K562 (cell line): ENCODE measurements around the gene CCDC13. TPM values are rescaled to one million over a fixed set of nuclear protein-coding genes. Genes with fewer than 3 reads are reported as not detected.

Experiments used
- ATAC-seq: fragments of 200-7000 bp; cut with Tn5 transposase; 3 replicates; pipeline ENCODE4 v1.9.1; 2020; ENCODE audit warnings: moderate library complexity
- BruUV-seq: library from RNA; stranded (reverse); fragments of 400-500 nt; replicated peaks from 2 replicates; lab custom pipeline; 2021; lab: Mats Ljungman, UMichigan
- CTCF ChIA-PET: fragments of 300-600 bp; formaldehyde crosslinking; extraction: SDS; loops from one replicate; lab custom pipeline; 2021; ENCODE audit warnings: low intra/inter-chr PET ratio; lab: Yijun Ruan, JAX
- POLR2A ChIA-PET: fragments of 300-600, 350-650 bp; sonication (Branson Sonifier 250); formaldehyde crosslinking; extraction: SDS; loops from one replicate; lab custom pipeline; 2021; ENCODE audit warnings: antibody characterized with exemption, inconsistent platforms; lab: Yijun Ruan, JAX
- DNase-seq, 4 experiments: peaks; one replicate each; pipeline versions ENCODE4 v3.0.0 to v3.0.0-alpha.2; 2011 to 2018; ENCODE audit warnings: low spot score in 3 of 4, mixed read lengths in 3 of 4; ENCODE audit errors: extremely low read depth in 1 of 4
- FAIRE-seq: peaks from 2 replicates; lab custom pipeline; 2011; peaks lifted over from hg19 to GRCh38; lab: Jason Lieb, UNC
- H2AFZ ChIP-seq: 2 replicates; pipeline ENCODE4 v1.6.0; 2011; ENCODE audit warnings: low read depth, low read length, control low read depth, inconsistent platforms
- H3K27ac ChIP-seq: fragments of 200-600 bp; 3 replicates; pipeline ENCODE4 v1.8.0; 2011; ENCODE audit warnings: low read depth, mild to moderate bottlenecking, control low read depth, inconsistent platforms, low read length, moderate library complexity, mixed read lengths; ENCODE audit errors: extremely low read depth
- H3K27me3 ChIP-seq, 2 experiments: fragments of 300-600 bp in 1 of 2; 2 replicates in 1 of 2; 3 replicates in 1 of 2; pipeline versions ENCODE4 v1.6.0 to v1.8.0; 2011; ENCODE audit warnings: inconsistent platforms in 2 of 2, low read length in 2 of 2, mild to moderate bottlenecking in 1 of 2, mixed read lengths in 1 of 2, moderate library complexity in 1 of 2; ENCODE audit not compliant: control insufficient read depth in 2 of 2, insufficient read depth in 2 of 2
- H3K36me3 ChIP-seq: fragments of 300-600 bp; 3 replicates; pipeline ENCODE4 v1.8.0; 2011; ENCODE audit warnings: mild to moderate bottlenecking, low read length, inconsistent platforms; ENCODE audit not compliant: control insufficient read depth, insufficient read depth
- H3K4me1 ChIP-seq, 2 experiments: fragments of 200-600 bp in 1 of 2; replicated peaks in 1 of 2; 2 replicates in 1 of 2; 3 replicates in 1 of 2; pipeline versions ENCODE4 v1.5.1 to v1.8.0; 2011; ENCODE audit warnings: inconsistent platforms in 2 of 2, low read length in 2 of 2, mild to moderate bottlenecking in 1 of 2, mixed read lengths in 1 of 2, moderate library complexity in 1 of 2; ENCODE audit not compliant: control insufficient read depth in 2 of 2, insufficient read depth in 2 of 2
- H3K4me2 ChIP-seq: 2 replicates; pipeline ENCODE4 v1.6.1; 2011; ENCODE audit warnings: low read length, control low read depth, inconsistent platforms, mixed read lengths; ENCODE audit not compliant: insufficient read depth
- H3K4me3 ChIP-seq: fragments of 200-600 bp; sonication (generic), shearing (Covaris generic); 2 replicates; pipeline ENCODE4 v1.5.1; 2016; ENCODE audit warnings: control low read depth, inconsistent platforms
- H3K79me2 ChIP-seq: fragments of 200-600 bp; 3 replicates; pipeline ENCODE4 v1.8.0; 2011; ENCODE audit warnings: low read length, inconsistent platforms; ENCODE audit not compliant: control insufficient read depth, insufficient read depth
- H3K9ac ChIP-seq, 2 experiments: 2 replicates each; pipeline versions ENCODE4 v1.6.0 to v1.6.1; 2011; ENCODE audit warnings: low read depth in 2 of 2, low read length in 2 of 2, control low read depth in 1 of 2, inconsistent platforms in 1 of 2, mild to moderate bottlenecking in 1 of 2, mixed read lengths in 1 of 2; ENCODE audit not compliant: insufficient read depth in 1 of 2
- H3K9me1 ChIP-seq: one replicate; pipeline ENCODE4 v1.6.0; 2011; ENCODE audit warnings: inconsistent platforms, mild to moderate bottlenecking, low read length, moderate library complexity; ENCODE audit not compliant: control insufficient read depth, insufficient read depth
- H3K9me3 ChIP-seq: replicated peaks from 2 replicates; pipeline ENCODE4 v1.5.1; 2011; ENCODE audit warnings: low read depth, low read length, inconsistent platforms; ENCODE audit not compliant: control insufficient read depth, insufficient read depth
- H4K20me1 ChIP-seq: replicated peaks from 2 replicates; pipeline ENCODE4 v1.6.1; 2011; ENCODE audit warnings: low read length, inconsistent platforms, mixed read lengths; ENCODE audit not compliant: control insufficient read depth, insufficient read depth
- ERF ChIP-seq: fragments of 450-650 bp; formaldehyde crosslinking; IDR thresholded peaks from 2 replicates; pipeline ENCODE4 v1.4.0; 2020; ENCODE audit warnings: mild to moderate bottlenecking, mixed read lengths
- WGBS: fragments of 100-300 bp; shearing (Covaris generic); methylation state at CpG from one replicate; pipeline ENCODE4 v1.1.6; 2016; ENCODE audit warnings: low coverage, mixed read lengths; ENCODE audit not compliant: insufficient coverage; ENCODE audit errors: missing lambda C conversion rate; 5-methylcytosine and 5-hydroxymethylcytosine counted together
- in situ Hi-C: fragments of 300-500 bp; cut with MboI; formaldehyde crosslinking; loops from 4 replicates; pipeline ENCODE4 v1.15.0; 2018; ENCODE audit warnings: inconsistent platforms, mixed read lengths
- intact Hi-C: fragments of 100-400 bp; cut with micrococcal nuclease; formaldehyde crosslinking; loops from 2 replicates; pipeline ENCODE4 v1.14.2; 2022
- polyA plus RNA-seq, 8 experiments: library from polyadenylated mRNA; depleted of rRNA in 4 of 8; stranded (reverse) in 5 of 8; unstranded in 3 of 8; fragments of >200 nt; fragmentation: Nextera tagmentation in 2 of 8; fragmentation: Illumina TruSeq in 1 of 8; extraction: Ambion mirVana in 2 of 8; extraction: Trizol in 1 of 8; gene quantifications; 2 replicates each; pipeline versions ENCODE4 v1.2.1 to v1.2.3, GENCODE V29; 2011 to 2014; ENCODE audit warnings: inconsistent platforms in 1 of 8, missing spikeins in 1 of 8
- total RNA-seq, 7 experiments: library from RNA; depleted of rRNA in 6 of 7; stranded (reverse); fragments of >200 nt in 6 of 7; fragmentation: Illumina TruSeq in 2 of 7; extraction: Trizol in 2 of 7; gene quantifications; 2 replicates each; pipeline versions ENCODE4 v1.2.1 to v1.2.3, GENCODE V29; 2011 to 2021; ENCODE audit warnings: low replicate concordance in 1 of 7
- TF ChIP-seq, protein P1 (sequence below), 3 experiments: IDR thresholded peaks in 2 of 3; conservative IDR thresholded peaks in 1 of 3; 2 replicates each; pipeline ENCODE4 v1.5.1; 2011 to 2012; ENCODE audit warnings: low read length in 3 of 3, mild to moderate bottlenecking in 3 of 3, control low read depth in 2 of 3, improper control_type of control experiment in 1 of 3, inconsistent platforms in 1 of 3, low read depth in 1 of 3, mixed read lengths in 1 of 3, moderate library complexity in 1 of 3; ENCODE audit not compliant: insufficient read depth in 2 of 3
- TF ChIP-seq, protein P2 (sequence below): fragments of 250-450 bp; sonication (Bioruptor Pico); IDR thresholded peaks from 2 replicates; pipeline ENCODE4 v1.8.0; 2021; ENCODE audit warnings: borderline replicate concordance, mild to moderate bottlenecking, moderate library complexity; ENCODE audit not compliant: poor library complexity, severe bottlenecking

Gene CCDC13
- total and polyA plus RNA-seq, 9 of the 15 experiments (the other 6 are each of a cell fraction or from before 2014, with no cell fraction given), result 0.20 to 0.70 (median 0.48) TPM; not detected in 2

DNA sequence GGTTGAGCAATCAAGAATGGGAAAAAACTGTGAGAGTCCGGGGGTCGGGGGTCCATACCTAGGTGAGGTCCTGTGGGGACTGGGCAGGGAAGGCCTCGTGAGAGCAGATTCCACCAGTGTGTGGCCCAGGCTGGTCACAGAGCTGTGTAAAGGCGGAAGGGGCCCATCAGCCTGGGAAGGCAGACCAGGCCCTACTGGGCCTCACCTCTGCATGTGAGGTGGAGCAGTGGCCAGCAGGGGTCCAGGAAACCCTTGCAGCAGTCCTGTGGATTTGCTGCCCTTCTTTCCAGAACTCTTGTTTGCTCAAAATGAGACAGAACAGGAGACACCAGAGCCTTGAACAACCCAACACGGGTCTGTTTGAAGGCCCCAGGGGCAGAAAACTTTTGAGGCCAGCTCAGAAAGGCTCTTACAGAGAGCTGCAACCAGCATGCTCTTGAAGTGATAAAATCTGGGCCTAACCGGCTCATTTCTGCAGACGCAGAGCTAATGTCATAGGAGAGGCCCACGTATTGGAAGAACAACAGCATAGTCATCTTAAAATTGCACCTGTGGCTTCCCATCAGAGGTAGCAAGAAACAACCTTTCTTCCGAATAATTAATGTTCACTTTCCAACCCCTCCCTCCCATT is 40.1 kb downstream of the CCDC13 start:
- peak overlapping the region; percentile 36; the same call in 1 of the 2 replicates for H2AFZ ChIP-seq
- WGBS, result 12% methylated on average over 9 of the region's 9 CpGs
- ChIA-PET POLR2A (no interaction called here), CTCF (no interaction called here)
- no peaks in the 10 kb centered on the region for H3K9me1 ChIP-seq
- DNase-seq, result peak in 1 of 4 experiments; percentile 39
- FAIRE-seq, result no peak
- H3K27ac ChIP-seq, result no peak overlapping the region
- no peaks in the 10 kb centered on the region for H3K79me2 ChIP-seq
- H4K20me1 ChIP-seq, result no peaks in the 10 kb centered on the region; the same call in 1 of the 2 replicates
- no TSS peak for BruUV-seq
- H3K9ac ChIP-seq, result no peak overlapping the region
- H3K4me2 ChIP-seq, result no peak overlapping the region
- H3K4me3 ChIP-seq, result no peak overlapping the region
- TF ChIP-seq, protein P1, sequence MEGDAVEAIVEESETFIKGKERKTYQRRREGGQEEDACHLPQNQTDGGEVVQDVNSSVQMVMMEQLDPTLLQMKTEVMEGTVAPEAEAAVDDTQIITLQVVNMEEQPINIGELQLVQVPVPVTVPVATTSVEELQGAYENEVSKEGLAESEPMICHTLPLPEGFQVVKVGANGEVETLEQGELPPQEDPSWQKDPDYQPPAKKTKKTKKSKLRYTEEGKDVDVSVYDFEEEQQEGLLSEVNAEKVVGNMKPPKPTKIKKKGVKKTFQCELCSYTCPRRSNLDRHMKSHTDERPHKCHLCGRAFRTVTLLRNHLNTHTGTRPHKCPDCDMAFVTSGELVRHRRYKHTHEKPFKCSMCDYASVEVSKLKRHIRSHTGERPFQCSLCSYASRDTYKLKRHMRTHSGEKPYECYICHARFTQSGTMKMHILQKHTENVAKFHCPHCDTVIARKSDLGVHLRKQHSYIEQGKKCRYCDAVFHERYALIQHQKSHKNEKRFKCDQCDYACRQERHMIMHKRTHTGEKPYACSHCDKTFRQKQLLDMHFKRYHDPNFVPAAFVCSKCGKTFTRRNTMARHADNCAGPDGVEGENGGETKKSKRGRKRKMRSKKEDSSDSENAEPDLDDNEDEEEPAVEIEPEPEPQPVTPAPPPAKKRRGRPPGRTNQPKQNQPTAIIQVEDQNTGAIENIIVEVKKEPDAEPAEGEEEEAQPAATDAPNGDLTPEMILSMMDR (IDR thresholded peaks at IDR 0.05 in 2 of 3, conservative IDR thresholded peaks at IDR 0.05 in 1 of 3; ENCODE audit: insufficient read depth in 2 of 3, low read depth in 1 of 3, low read length in 3 of 3), result peak; percentile 30 to 41 (median 40); a peak in 3 of 6 replicates
- TF ChIP-seq, protein P2, sequence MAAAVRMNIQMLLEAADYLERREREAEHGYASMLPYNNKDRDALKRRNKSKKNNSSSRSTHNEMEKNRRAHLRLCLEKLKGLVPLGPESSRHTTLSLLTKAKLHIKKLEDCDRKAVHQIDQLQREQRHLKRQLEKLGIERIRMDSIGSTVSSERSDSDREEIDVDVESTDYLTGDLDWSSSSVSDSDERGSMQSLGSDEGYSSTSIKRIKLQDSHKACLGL, result no peak
- TF ChIP-seq ERF (CRISPR knock-in tag), result no peak
- in situ Hi-C loops, result no loop called here
- H3K4me1 ChIP-seq, result no peaks in the 10 kb centered on the region
- no peaks in the 10 kb centered on the region for H3K36me3 ChIP-seq
- ATAC-seq, result peak; percentile 81
- intact Hi-C loops, result no loop called here
- H3K27me3 ChIP-seq, result peaks cover 26 to 36% of the 10 kb centered on the region in 2 experiments; a peak in 4 of 5 replicates
- 0 out of 2 replicates have a peak, but pooled peaks cover 2% of the 10 kb centered on the region for H3K9me3 ChIP-seq
